HepG2 (cell line): ENCODE measurements around the gene SORL1-AS1.

ENCODE experiments used
- BCL3 ChIP-seq: sonication (generic); formaldehyde crosslinking; IDR thresholded peaks from 2 replicates; pipeline ENCODE4 v1.5.1; 2020; ENCODE audit warnings: mild to moderate bottlenecking, missing genetic modification reagents, moderate library complexity
- CENPX ChIP-seq: sonication (generic); formaldehyde crosslinking; IDR thresholded peaks from 2 replicates; pipeline ENCODE4 v1.9.0; 2021; ENCODE audit warnings: mild to moderate bottlenecking, missing genetic modification reagents, moderate library complexity
- DNMT3B ChIP-seq: conservative IDR thresholded peaks from 2 replicates; pipeline ENCODE4 v1.6.1; 2016; ENCODE audit warnings: missing biosample characterization, control low read depth
- ETV5 ChIP-seq: IDR thresholded peaks from 2 replicates; pipeline ENCODE4 v1.6.1; 2018; ENCODE audit warnings: missing biosample characterization, missing genetic modification reagents, inconsistent platforms, borderline replicate concordance
- FOXK1 ChIP-seq: sonication (generic); formaldehyde crosslinking; IDR thresholded peaks from 2 replicates; pipeline ENCODE4 v1.4.0; 2020; ENCODE audit warnings: low read depth, missing genetic modification reagents, borderline replicate concordance
- IRX3 ChIP-seq: sonication (generic); formaldehyde crosslinking; IDR thresholded peaks from 2 replicates; pipeline ENCODE4 v1.8.1; 2023; ENCODE audit warnings: mild to moderate bottlenecking, low read depth, missing genetic modification reagents, borderline replicate concordance
- JDP2 ChIP-seq: sonication (generic); formaldehyde crosslinking; IDR thresholded peaks from 2 replicates; pipeline ENCODE4 v1.8.1; 2022; ENCODE audit warnings: missing genetic modification reagents, borderline replicate concordance
- KDM5B ChIP-seq: sonication (generic); formaldehyde crosslinking; IDR thresholded peaks from 2 replicates; pipeline ENCODE4 v1.4.0; 2020; ENCODE audit warnings: missing genetic modification reagents, mild to moderate bottlenecking, borderline replicate concordance
- KIAA2018 ChIP-seq: sonication (generic); formaldehyde crosslinking; IDR thresholded peaks from 2 replicates; pipeline ENCODE4 v1.5.0; 2020; ENCODE audit warnings: mild to moderate bottlenecking, missing genetic modification reagents, borderline replicate concordance
- MLXIP ChIP-seq: sonication (generic); formaldehyde crosslinking; IDR thresholded peaks from 2 replicates; pipeline ENCODE4 v1.9.0; 2021; ENCODE audit warnings: missing genetic modification reagents, borderline replicate concordance
- NBN ChIP-seq: fragments of 450-650 bp; conservative IDR thresholded peaks from 2 replicates; pipeline ENCODE4 v1.6.1; 2017
- ZFP1 ChIP-seq: IDR thresholded peaks from 2 replicates; pipeline ENCODE4 v1.6.1; 2016
- ZNF121 ChIP-seq: sonication (generic); formaldehyde crosslinking; IDR thresholded peaks from 2 replicates; pipeline ENCODE4 v1.5.0; 2020; ENCODE audit warnings: mild to moderate bottlenecking, missing genetic modification reagents
- ZNF253 ChIP-seq: sonication (generic); formaldehyde crosslinking; IDR thresholded peaks from 2 replicates; pipeline ENCODE4 v1.8.0; 2022; ENCODE audit warnings: mild to moderate bottlenecking, missing genetic modification reagents, borderline replicate concordance
- ZNF446 ChIP-seq: sonication (generic); formaldehyde crosslinking; IDR thresholded peaks from 2 replicates; pipeline ENCODE4 v1.5.0; 2020; ENCODE audit warnings: mild to moderate bottlenecking, missing genetic modification reagents
- ZZZ3 ChIP-seq: sonication (generic); formaldehyde crosslinking; IDR thresholded peaks from 2 replicates; pipeline ENCODE4 v1.4.0; 2020; ENCODE audit warnings: missing genetic modification reagents, mild to moderate bottlenecking, borderline replicate concordance

SORL1-AS1 gene

GRCh38 chr11:121460941-121461514 lies 8.3 kb upstream of the SORL1-AS1 start (continued):
- TF ChIP-seq ZZZ3 (CRISPR knock-in tag) (no peak), ZNF253 (CRISPR knock-in tag) (no peak), KIAA2018 (no peak), ETV5 (no peak), KDM5B (CRISPR knock-in tag) (no peak), ZFP1 (CRISPR knock-in tag) (no peak), BCL3 (no peak), CENPX (no peak), ZNF446 (CRISPR knock-in tag) (no peak), ZNF121 (CRISPR knock-in tag) (no peak), IRX3 (CRISPR knock-in tag) (no peak), JDP2 (CRISPR knock-in tag) (no peak), NBN (no peak), MLXIP (CRISPR knock-in tag) (no peak), DNMT3B (no peak), FOXK1 (CRISPR knock-in tag) (no peak)
